A204.1 (cell line): ENCODE measurements around the gene PI4KA.
"Not testable (repeated sequence)": the region's sequence is repeated elsewhere in the genome, so short reads cannot be mapped to it uniquely, and the experiment has no call there.

Experiments used
- FAIRE-seq: peaks from 2 replicates; lab custom pipeline; 2012; peaks lifted over from hg19 to GRCh38; lab: Jason Lieb, UNC

PI4KA gene

GRCh38 chr22:20721409-20722218, 137.0 kb downstream of the PI4KA start:
- no peak for FAIRE-seq

- FAIRE-seq, result no peak
These were observed 137.8 kb downstream of the PI4KA start for GRCh38 chr22:20720692-20721408.

- not testable (repeated sequence) for FAIRE-seq
These were observed 139.9 kb downstream of the PI4KA start for GRCh38 chr22:20718727-20719126.

- not testable (repeated sequence) for FAIRE-seq
These were observed 140.6 kb downstream of the PI4KA start for GRCh38 chr22:20717981-20718380.

- not testable (repeated sequence) for FAIRE-seq
These were observed 141.3 kb downstream of the PI4KA start for GRCh38 chr22:20717213-20717866.

- FAIRE-seq, result not testable (repeated sequence)
These were observed 145.5 kb downstream of the PI4KA start for GRCh38 chr22:20713116-20713515.

GRCh38 chr22:20709966-20710365, 148.6 kb downstream of the PI4KA start:
- not testable (repeated sequence) for FAIRE-seq

- not testable (repeated sequence) for FAIRE-seq
These were observed 151.0 kb downstream of the PI4KA start for GRCh38 chr22:20707549-20708118.

- FAIRE-seq, result not testable (repeated sequence)
These were observed 154.6 kb downstream of the PI4KA start for GRCh38 chr22:20703816-20704609.

- not testable (repeated sequence) for FAIRE-seq
These were observed 155.2 kb downstream of the PI4KA start for GRCh38 chr22:20703414-20703806.

- not testable (repeated sequence) for FAIRE-seq
These were observed 155.8 kb downstream of the PI4KA start for GRCh38 chr22:20702546-20703413.

- FAIRE-seq, result not testable (repeated sequence)
These were observed 156.5 kb downstream of the PI4KA start for GRCh38 chr22:20702175-20702545.

- FAIRE-seq, result not testable (repeated sequence)
These were observed 156.9 kb downstream of the PI4KA start for GRCh38 chr22:20701680-20702136.

- FAIRE-seq, result not testable (repeated sequence)
These were observed 158.3 kb downstream of the PI4KA start for GRCh38 chr22:20700347-20700746.

- FAIRE-seq, result not testable (repeated sequence)
These were observed 158.8 kb downstream of the PI4KA start for GRCh38 chr22:20699856-20700255.

GRCh38 chr22:20697481-20698113, 161.0 kb downstream of the PI4KA start:
- FAIRE-seq, result not testable (repeated sequence)

- not testable (repeated sequence) for FAIRE-seq
These were observed 162.6 kb downstream of the PI4KA start for GRCh38 chr22:20696056-20696455.

- not testable (repeated sequence) for FAIRE-seq
These were observed 163.4 kb downstream of the PI4KA start for GRCh38 chr22:20695205-20695604.

GRCh38 chr22:20694256-20694655, 164.4 kb downstream of the PI4KA start:
- FAIRE-seq, result not testable (repeated sequence)

GRCh38 chr22:20692926-20693325, 165.7 kb downstream of the PI4KA start:
- FAIRE-seq, result not testable (repeated sequence)
